Thyroid gland (tissue), 4 donors: ENCODE measurements around the gene DENND4C. TPM values are rescaled to one million over a fixed set of nuclear protein-coding genes. Genes with fewer than 3 reads are reported as not detected.

Experiments
- DNase-seq, 2 donors: peaks; one replicate each; pipeline ENCODE4 v3.0.0-alpha.2; 2019
- H3K27ac ChIP-seq, 3 donors: fragments of 200-600 bp; sonication (generic); 1 replicate in 2 of 3; 2 replicates in 1 of 3; pipeline ENCODE4 v1.5.1; 2016 to 2019; ENCODE audit warnings: mild to moderate bottlenecking in 1 of 3, moderate library complexity in 1 of 3
- H3K27me3 ChIP-seq: fragments of 200-600 bp; sonication (generic); one replicate; pipeline ENCODE4 v1.5.1; 2019
- H3K36me3 ChIP-seq, 2 donors: fragments of 200-600 bp; sonication (generic); one replicate each; pipeline ENCODE4 v1.5.1; 2016 to 2019
- H3K4me1 ChIP-seq, 2 donors: fragments of 200-600 bp; sonication (generic); one replicate each; pipeline ENCODE4 v1.5.1; 2017 to 2019
- H3K4me3 ChIP-seq, 3 donors: fragments of 200-600 bp; sonication (generic); replicated peaks in 1 of 3; 1 replicate in 2 of 3; 2 replicates in 1 of 3; pipeline ENCODE4 v1.5.1; 2016; ENCODE audit warnings: mild to moderate bottlenecking in 1 of 3
- H3K9me3 ChIP-seq: fragments of 200-600 bp; sonication (generic); one replicate; pipeline ENCODE4 v1.5.1; 2017
- CTCF ChIP-seq, 6 experiments: fragments of 200-600 bp in 3 of 6; fragments of 450-650 bp in 3 of 6; sonication (generic) in 3 of 6; IDR thresholded peaks; one replicate each; pipeline ENCODE4 v1.5.1; 2016 to 2019; ENCODE audit warnings: antibody characterized with exemption in 6 of 6, mild to moderate bottlenecking in 2 of 6, inconsistent platforms in 1 of 6, moderate library complexity in 1 of 6
- POLR2A ChIP-seq, 2 donors: fragments of 450-650 bp; IDR thresholded peaks; one replicate each; pipeline ENCODE4 v1.6.1; 2017; ENCODE audit warnings: antibody characterized with exemption in 2 of 2, mild to moderate bottlenecking in 2 of 2, moderate library complexity in 1 of 2
- WGBS, 2 donors: methylation state at CpG; one replicate each; pipeline ENCODE4 v1.1.5; 2017; 5-methylcytosine and 5-hydroxymethylcytosine counted together
- intact Hi-C: fragments of 100-400 bp; cut with DNase I; formaldehyde crosslinking; loops from one replicate; pipeline ENCODE4 v1.15.1; 2023
- total RNA-seq, 4 donors: library from RNA; depleted of rRNA; stranded (reverse); fragments of >200 nt; gene quantifications; one replicate each; pipeline ENCODE4 v1.2.3, GENCODE V29; 2016

Gene DENND4C
- total RNA-seq, 4 donors from 2014 or later, result 99.5 to 135 (median 111) TPM

GRCh38 chr9:19198406-19198805, 32.1 kb upstream of the DENND4C start:
- intact Hi-C loops, result no loop called here

GRCh38 chr9:19199012-19199411, 31.5 kb upstream of the DENND4C start:
- intact Hi-C loops, result no loop called here
- Histone ChIP-seq H3K36me3 (no peaks in the 10 kb centered on the region), H3K4me3 (no peak overlapping the region), H3K27me3 (no peaks in the 10 kb centered on the region), H3K4me1 (peaks cover 0 to 10% of the 10 kb centered on the region in 2 donors), H3K9me3 (no peaks in the 10 kb centered on the region), H3K27ac (no peak overlapping the region)
- TF ChIP-seq CTCF (IDR thresholded peaks at IDR 0.05), result no peak
- TF ChIP-seq POLR2A (IDR thresholded peaks at IDR 0.05), result no peak
- WGBS, 2 donors, result 93 to 95% methylated on average over 2 of the region's 2 CpGs
- no peak for DNase-seq

More at GRCh38 chr9:19198406-19198805, 32.1 kb upstream of the DENND4C start:
- 100% methylated on average over 1 of the region's 1 CpG for WGBS, 2 donors
- Histone ChIP-seq H3K36me3 (no peaks in the 10 kb centered on the region), H3K4me1 (peaks cover 0 to 10% of the 10 kb centered on the region in 2 donors), H3K9me3 (no peaks in the 10 kb centered on the region), H3K27ac (no peak overlapping the region), H3K27me3 (no peaks in the 10 kb centered on the region), H3K4me3 (no peak overlapping the region)
- TF ChIP-seq POLR2A (IDR thresholded peaks at IDR 0.05), result no peak
- TF ChIP-seq CTCF (IDR thresholded peaks at IDR 0.05), result no peak
- no peak for DNase-seq

DNA sequence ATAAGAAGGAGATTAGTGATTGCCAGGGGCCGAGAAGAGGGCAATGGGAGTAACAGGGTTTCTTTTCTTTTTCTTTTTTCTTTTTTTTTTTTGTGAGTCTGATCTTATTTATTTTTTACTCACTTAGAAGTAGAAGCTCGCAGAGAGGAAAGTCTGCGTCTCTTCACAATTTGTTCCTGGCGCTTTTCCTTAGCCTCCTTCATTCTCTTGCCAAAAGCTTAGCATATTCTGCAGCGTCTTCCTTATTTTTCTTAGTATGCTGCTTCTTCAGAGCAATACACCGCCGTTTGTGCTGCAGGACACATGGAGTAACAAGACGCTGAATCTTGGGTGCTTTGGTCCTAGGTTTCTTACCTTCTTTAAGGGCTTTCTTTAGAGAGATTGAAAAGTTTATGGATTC, 30.3 kb upstream of the DENND4C start:
- no peaks in the 10 kb centered on the region for H3K36me3 ChIP-seq
- no peak overlapping the region for H3K4me3 ChIP-seq
- intact Hi-C loops, result no loop called here
- no peaks in the 10 kb centered on the region for H3K27me3 ChIP-seq
- H3K9me3 ChIP-seq, result no peaks in the 10 kb centered on the region
- TF ChIP-seq CTCF (IDR thresholded peaks at IDR 0.05), result no peak
- no peak for TF ChIP-seq POLR2A (IDR thresholded peaks at IDR 0.05)
- no peak for DNase-seq
- 69 to 79% methylated on average over 7 to 8 of the region's 8 CpGs for WGBS, 2 donors
- no peak overlapping the region for H3K27ac ChIP-seq
- peaks cover 0 to 10% of the 10 kb centered on the region in 2 donors for H3K4me1 ChIP-seq

GRCh38 chr9:19201899-19202891, 28.3 kb upstream of the DENND4C start:
- H3K27me3 ChIP-seq, result no peaks in the 10 kb centered on the region
- no peak for TF ChIP-seq POLR2A (IDR thresholded peaks at IDR 0.05)
- TF ChIP-seq CTCF (IDR thresholded peaks at IDR 0.05), result no peak
- no peaks in the 10 kb centered on the region for H3K36me3 ChIP-seq
- H3K27ac ChIP-seq, result no peak overlapping the region
- intact Hi-C loops, result no loop called here
- 76% methylated on average over 13 of the region's 13 CpGs for WGBS, 2 donors
- peaks cover 0 to 10% of the 10 kb centered on the region in 2 donors for H3K4me1 ChIP-seq
- no peak overlapping the region for H3K4me3 ChIP-seq
- H3K9me3 ChIP-seq, result no peaks in the 10 kb centered on the region
- no peak for DNase-seq

- intact Hi-C loops, result no loop called here
- no peak for TF ChIP-seq POLR2A (IDR thresholded peaks at IDR 0.05)
- TF ChIP-seq CTCF (IDR thresholded peaks at IDR 0.05), result no peak
- Histone ChIP-seq H3K27me3 (no peaks in the 10 kb centered on the region), H3K4me1 (peaks cover 0 to 10% of the 10 kb centered on the region in 2 donors), H3K27ac (no peak overlapping the region), H3K9me3 (no peaks in the 10 kb centered on the region), H3K36me3 (no peaks in the 10 kb centered on the region), H3K4me3 (no peak overlapping the region)
- DNase-seq, result no peak
- 87 to 94% methylated on average over 5 of the region's 5 CpGs for WGBS, 2 donors
Observed at GRCh38 chr9:19203058-19203457, 27.4 kb upstream of the DENND4C start.
